IMR-90 (cell line): ENCODE measurements around the gene PLPP4. TPM values are rescaled to one million over a fixed set of nuclear protein-coding genes. Genes with fewer than 3 reads are reported as not detected.

Source experiments
- ATAC-seq: fragments of 200-7000 bp; cut with Tn5 transposase; 2 replicates; pipeline ENCODE4 v1.9.1; 2020; ENCODE audit warnings: low read depth, mild to moderate bottlenecking, moderate library complexity
- BruUV-seq: library from RNA; stranded (reverse); fragments of 400-500 nt; replicated peaks from 2 replicates; lab custom pipeline; 2021; lab: Mats Ljungman, UMichigan
- CTCF ChIA-PET: fragments of 300-600 bp; formaldehyde crosslinking; extraction: SDS; loops from one replicate; lab custom pipeline; 2021; ENCODE audit warnings: antibody characterized with exemption; lab: Yijun Ruan, JAX
- POLR2A ChIA-PET: fragments of 300-600 bp; sonication (Branson Sonifier 250); formaldehyde crosslinking; loops from one replicate; lab custom pipeline; 2022; ENCODE audit warnings: antibody characterized with exemption; ENCODE audit not compliant: unreplicated experiment; lab: Charles Lee
- DNase-seq: peaks from one replicate; pipeline ENCODE4 v3.0.0; 2013
- H2AFZ ChIP-seq: replicated peaks from 2 replicates; pipeline ENCODE3; 2013; ENCODE audit warnings: low read length, mild to moderate bottlenecking; ENCODE audit not compliant: poor library complexity
- H2AK5ac ChIP-seq: 2 replicates; pipeline ENCODE4 v1.6.1; 2013; ENCODE audit warnings: low read depth, low read length, inconsistent platforms
- H2AK9ac ChIP-seq: replicated peaks from 2 replicates; pipeline ENCODE3; 2013; ENCODE audit warnings: mild to moderate bottlenecking, low read depth, low read length, moderate library complexity; ENCODE audit not compliant: poor library complexity
- H2BK120ac ChIP-seq: 2 replicates; pipeline ENCODE4 v1.6.1; 2013; ENCODE audit warnings: low read depth, low read length, inconsistent platforms
- H2BK15ac ChIP-seq: 3 replicates; pipeline ENCODE4 v1.6.1; 2013; ENCODE audit warnings: low read depth, low read length, inconsistent platforms
- H2BK20ac ChIP-seq: 2 replicates; pipeline ENCODE4 v1.6.1; 2013; ENCODE audit warnings: low read depth, mild to moderate bottlenecking, inconsistent platforms, low read length, moderate library complexity
- H2BK5ac ChIP-seq: 2 replicates; pipeline ENCODE4 v1.6.1; 2013; ENCODE audit warnings: mild to moderate bottlenecking, low read depth, low read length, inconsistent platforms; ENCODE audit not compliant: poor library complexity, severe bottlenecking
- H3K14ac ChIP-seq: replicated peaks from 2 replicates; pipeline ENCODE4 v1.6.1; 2013; ENCODE audit warnings: low read depth, low read length, inconsistent platforms
- H3K18ac ChIP-seq: 2 replicates; pipeline ENCODE4 v1.6.1; 2013; ENCODE audit warnings: low read depth, low read length, control low read depth
- H3K23ac ChIP-seq: 2 replicates; pipeline ENCODE4 v1.6.1; 2013; ENCODE audit warnings: low read depth, low read length, inconsistent platforms
- H3K27ac ChIP-seq: 2 replicates; pipeline ENCODE4 v1.5.1; 2013; ENCODE audit warnings: mild to moderate bottlenecking, control low read depth, low read length; ENCODE audit not compliant: insufficient read depth
- H3K27me3 ChIP-seq: 2 replicates; pipeline ENCODE4 v1.6.1; 2013; ENCODE audit warnings: low read length; ENCODE audit not compliant: control insufficient read depth, insufficient read depth
- H3K36me3 ChIP-seq: 2 replicates; pipeline ENCODE4 v1.6.1; 2013; ENCODE audit warnings: low read length, mixed read lengths; ENCODE audit not compliant: control insufficient read depth, insufficient read depth
- H3K4ac ChIP-seq: 2 replicates; pipeline ENCODE4 v1.6.1; 2013; ENCODE audit warnings: low read depth, low read length, inconsistent platforms
- H3K4me1 ChIP-seq: 2 replicates; pipeline ENCODE4 v1.6.1; 2013; ENCODE audit warnings: low read length, mixed read lengths; ENCODE audit not compliant: control insufficient read depth, insufficient read depth
- H3K4me2 ChIP-seq: 2 replicates; pipeline ENCODE4 v1.6.1; 2013; ENCODE audit warnings: low read depth, mild to moderate bottlenecking, control low read depth, low read length, moderate library complexity
- H3K4me3 ChIP-seq: 2 replicates; pipeline ENCODE4 v1.5.1; 2013; ENCODE audit warnings: low read depth, mild to moderate bottlenecking, control low read depth, low read length, moderate library complexity; ENCODE audit not compliant: insufficient read depth
- H3K56ac ChIP-seq: 2 replicates; pipeline ENCODE4 v1.6.1; 2013; ENCODE audit warnings: low read length, inconsistent platforms; ENCODE audit not compliant: insufficient read depth; ENCODE audit errors: extremely low read depth
- H3K79me1 ChIP-seq, 2 experiments: 2 replicates each; pipeline ENCODE4 v1.6.1; 2013; ENCODE audit warnings: low read length in 2 of 2, inconsistent platforms in 1 of 2, low read depth in 1 of 2
- H3K9ac ChIP-seq: 2 replicates; pipeline ENCODE4 v1.6.1; 2013; ENCODE audit warnings: low read depth, low read length, control low read depth
- H3K9me1 ChIP-seq: 2 replicates; pipeline ENCODE4 v1.6.1; 2013; ENCODE audit warnings: low read length, inconsistent platforms; ENCODE audit not compliant: insufficient read depth
- H3K9me3 ChIP-seq: 2 replicates; pipeline ENCODE4 v1.6.1; 2013; ENCODE audit warnings: low read length; ENCODE audit not compliant: control insufficient read depth, insufficient read depth
- H4K20me1 ChIP-seq: 2 replicates; pipeline ENCODE4 v1.6.1; 2013; ENCODE audit warnings: low read length, inconsistent platforms; ENCODE audit not compliant: insufficient read depth
- H4K5ac ChIP-seq: 2 replicates; pipeline ENCODE4 v1.6.1; 2013; ENCODE audit warnings: mild to moderate bottlenecking, low read depth, low read length, control low read depth
- H4K8ac ChIP-seq, 2 experiments: 2 replicates each; pipeline ENCODE4 v1.6.1; 2013; ENCODE audit warnings: low read depth in 2 of 2, low read length in 2 of 2, control low read depth in 1 of 2, inconsistent platforms in 1 of 2
- H4K91ac ChIP-seq: 2 replicates; pipeline ENCODE4 v1.6.1; 2013; ENCODE audit warnings: low read depth, low read length, inconsistent platforms; ENCODE audit not compliant: insufficient read depth
- BHLHE40 ChIP-seq: fragments of 150-350 bp; IDR thresholded peaks from 2 replicates; pipeline ENCODE4 v1.6.1; 2016; ENCODE audit warnings: mild to moderate bottlenecking, low read depth, low read length
- CEBPB ChIP-seq: IDR thresholded peaks from 2 replicates; pipeline ENCODE4 v1.6.1; 2012; ENCODE audit warnings: low read depth, low read length, improper control_type of control experiment
- CHD1 ChIP-seq: IDR thresholded peaks from 2 replicates; pipeline ENCODE4 v1.6.1; 2012; ENCODE audit warnings: low read depth, low read length, improper control_type of control experiment
- FOS ChIP-seq: fragments of 150-350 bp; IDR thresholded peaks from 2 replicates; pipeline ENCODE4 v1.6.1; 2016; ENCODE audit warnings: low read depth, low read length
- MAFK ChIP-seq: IDR thresholded peaks from 2 replicates; pipeline ENCODE4 v1.6.1; 2012; ENCODE audit warnings: low read depth, low read length, improper control_type of control experiment
- MAZ ChIP-seq: IDR thresholded peaks from 2 replicates; pipeline ENCODE4 v1.6.1; 2012; ENCODE audit warnings: low read depth, mild to moderate bottlenecking, low read length, improper control_type of control experiment, moderate library complexity, borderline replicate concordance
- MXI1 ChIP-seq: IDR thresholded peaks from 2 replicates; pipeline ENCODE4 v1.6.1; 2012; ENCODE audit warnings: low read depth, mild to moderate bottlenecking, low read length, moderate library complexity, borderline replicate concordance
- NFE2L2 ChIP-seq: fragments of 150-350 bp; IDR thresholded peaks from 2 replicates; pipeline ENCODE4 v1.6.1; 2016; ENCODE audit warnings: low read depth, mild to moderate bottlenecking, low read length
- POLR2A ChIP-seq: IDR thresholded peaks from 2 replicates; pipeline ENCODE4 v1.6.1; 2012; ENCODE audit warnings: mild to moderate bottlenecking, low read depth, low read length
- RAD21 ChIP-seq: IDR thresholded peaks from 2 replicates; pipeline ENCODE4 v1.6.1; 2012; ENCODE audit warnings: low read length, improper control_type of control experiment
- RCOR1 ChIP-seq: IDR thresholded peaks from 2 replicates; pipeline ENCODE4 v1.6.1; 2012; ENCODE audit warnings: mild to moderate bottlenecking, low read length, improper control_type of control experiment; ENCODE audit not compliant: insufficient replicate concordance
- RFX5 ChIP-seq: IDR thresholded peaks from 2 replicates; pipeline ENCODE4 v1.8.0; 2012; ENCODE audit warnings: low read depth, mild to moderate bottlenecking, low read length, moderate library complexity
- SMC3 ChIP-seq: fragments of 150-350 bp; IDR thresholded peaks from 2 replicates; pipeline ENCODE4 v1.6.1; 2016; ENCODE audit warnings: low read depth, mild to moderate bottlenecking, antibody characterized with exemption, low read length, moderate library complexity
- WGBS, 2 experiments: methylation state at CpG; one replicate each; pipeline versions ENCODE4 v1.1.5 to v1.1.7; 2013; ENCODE audit warnings: missing lambda C conversion rate in 2 of 2; ENCODE audit not compliant: insufficient read length in 1 of 2; ENCODE audit errors: extremely low coverage in 2 of 2; 5-methylcytosine and 5-hydroxymethylcytosine counted together
- dilution Hi-C: fragments of 300-500 bp; cut with HindIII; formaldehyde crosslinking; loops from one replicate; pipeline ENCODE4 v1.14.3; 2018; ENCODE audit warnings: low sequenced_read_pairs; ENCODE audit not compliant: unreplicated experiment
- in situ Hi-C: fragments of 300-500 bp; cut with MboI; formaldehyde crosslinking; loops from 3 replicates; pipeline ENCODE4 v1.14.3; 2019; ENCODE audit warnings: low sequenced_read_pairs, inconsistent platforms, mixed read lengths
- intact Hi-C: fragments of 100-400 bp; cut with micrococcal nuclease; formaldehyde crosslinking; loops from 2 replicates; pipeline ENCODE4 v1.10.0; 2022
- polyA plus RNA-seq, 3 experiments: library from polyadenylated mRNA; depleted of rRNA; stranded (reverse); fragments of >200 nt; gene quantifications; 2 replicates each; pipeline ENCODE4 v1.2.3, GENCODE V29; 2012; ENCODE audit warnings: low replicate concordance in 1 of 3
- total RNA-seq: library from RNA; depleted of rRNA; stranded (reverse); fragments of >200 nt; gene quantifications from 2 replicates; pipeline ENCODE4 v1.2.3, GENCODE V29; 2012
- TF ChIP-seq, protein P1 (sequence below): conservative IDR thresholded peaks from 2 replicates; pipeline ENCODE4 v1.5.1; 2012; ENCODE audit warnings: mild to moderate bottlenecking, low read depth, low read length, improper control_type of control experiment
- TF ChIP-seq, protein P2 (sequence below): fragments of 150-350 bp; IDR thresholded peaks from 2 replicates; pipeline ENCODE4 v1.6.1; 2017; ENCODE audit warnings: mild to moderate bottlenecking, antibody characterized with exemption, low read length, low read depth
- TF ChIP-seq, protein P3 (sequence below): fragments of 150-350 bp; IDR thresholded peaks from 2 replicates; pipeline ENCODE4 v1.6.1; 2016; ENCODE audit warnings: low read depth, mild to moderate bottlenecking, low read length, moderate library complexity, borderline replicate concordance

The PLPP4 gene
- total and polyA plus RNA-seq, 2 of the 4 experiments (the other 2 are of a cell fraction) = 0.18 to 0.60 TPM

DNA sequence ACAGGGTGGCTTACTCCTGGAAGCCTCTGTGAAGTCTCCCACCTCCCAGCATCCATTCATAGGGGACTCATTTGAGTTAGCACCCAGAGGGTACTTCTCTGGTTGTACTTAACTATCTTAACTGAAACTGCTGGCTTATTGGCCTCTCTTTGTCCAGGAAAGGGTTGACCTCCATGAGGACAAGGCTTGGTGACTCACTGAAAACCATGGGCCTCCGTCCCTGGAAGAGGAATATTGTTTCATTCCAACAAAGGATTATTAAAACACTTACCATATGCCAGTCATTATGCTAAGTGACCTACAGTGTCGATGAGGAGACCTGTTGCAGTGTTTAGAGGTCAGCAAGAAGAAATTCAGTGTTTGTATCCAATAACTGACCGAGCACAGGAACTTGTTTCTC is 175.9 kb downstream of the PLPP4 start:
- no peaks in the 10 kb centered on the region for H3K4me1 ChIP-seq
- CTCF ChIA-PET = no interaction called here
- H4K8ac ChIP-seq = no peak overlapping the region
- ATAC-seq (no peak), DNase-seq (no peak)
- no peak overlapping the region for H2AFZ ChIP-seq
- H3K4me3 ChIP-seq = no peak overlapping the region
- in situ Hi-C loops (no loop called here), dilution Hi-C loops (no loop called here), intact Hi-C loops (no loop called here)
- no peaks in the 10 kb centered on the region for H4K20me1 ChIP-seq
- H3K9me1 ChIP-seq = no peaks in the 10 kb centered on the region
- H2BK5ac ChIP-seq = no peak overlapping the region
- no peak overlapping the region for H3K18ac ChIP-seq
- no peak overlapping the region for H2BK20ac ChIP-seq
- H3K23ac ChIP-seq = no peak overlapping the region
- H3K79me1 ChIP-seq = no peaks in the 10 kb centered on the region
- H3K14ac ChIP-seq = no peak overlapping the region
- H3K27ac ChIP-seq = no peak overlapping the region
- WGBS, 2 experiments = no CpG with 5 or more reads among the region's 3 CpGs
- no TSS peak for BruUV-seq
- no peak overlapping the region for H3K56ac ChIP-seq
- H2AK9ac ChIP-seq = no peak overlapping the region
- POLR2A ChIA-PET = no interaction called here
- no peak overlapping the region for H4K5ac ChIP-seq
- H2AK5ac ChIP-seq = no peak overlapping the region
- H3K4ac ChIP-seq = no peak overlapping the region
- TF ChIP-seq NFE2L2 = no peak
- TF ChIP-seq BHLHE40 = no peak
- no peak for TF ChIP-seq CEBPB
- no peak for TF ChIP-seq CHD1
- TF ChIP-seq POLR2A = no peak
- TF ChIP-seq RFX5 = no peak
- TF ChIP-seq, protein P1, sequence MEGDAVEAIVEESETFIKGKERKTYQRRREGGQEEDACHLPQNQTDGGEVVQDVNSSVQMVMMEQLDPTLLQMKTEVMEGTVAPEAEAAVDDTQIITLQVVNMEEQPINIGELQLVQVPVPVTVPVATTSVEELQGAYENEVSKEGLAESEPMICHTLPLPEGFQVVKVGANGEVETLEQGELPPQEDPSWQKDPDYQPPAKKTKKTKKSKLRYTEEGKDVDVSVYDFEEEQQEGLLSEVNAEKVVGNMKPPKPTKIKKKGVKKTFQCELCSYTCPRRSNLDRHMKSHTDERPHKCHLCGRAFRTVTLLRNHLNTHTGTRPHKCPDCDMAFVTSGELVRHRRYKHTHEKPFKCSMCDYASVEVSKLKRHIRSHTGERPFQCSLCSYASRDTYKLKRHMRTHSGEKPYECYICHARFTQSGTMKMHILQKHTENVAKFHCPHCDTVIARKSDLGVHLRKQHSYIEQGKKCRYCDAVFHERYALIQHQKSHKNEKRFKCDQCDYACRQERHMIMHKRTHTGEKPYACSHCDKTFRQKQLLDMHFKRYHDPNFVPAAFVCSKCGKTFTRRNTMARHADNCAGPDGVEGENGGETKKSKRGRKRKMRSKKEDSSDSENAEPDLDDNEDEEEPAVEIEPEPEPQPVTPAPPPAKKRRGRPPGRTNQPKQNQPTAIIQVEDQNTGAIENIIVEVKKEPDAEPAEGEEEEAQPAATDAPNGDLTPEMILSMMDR = no peak
- TF ChIP-seq, protein P2, sequence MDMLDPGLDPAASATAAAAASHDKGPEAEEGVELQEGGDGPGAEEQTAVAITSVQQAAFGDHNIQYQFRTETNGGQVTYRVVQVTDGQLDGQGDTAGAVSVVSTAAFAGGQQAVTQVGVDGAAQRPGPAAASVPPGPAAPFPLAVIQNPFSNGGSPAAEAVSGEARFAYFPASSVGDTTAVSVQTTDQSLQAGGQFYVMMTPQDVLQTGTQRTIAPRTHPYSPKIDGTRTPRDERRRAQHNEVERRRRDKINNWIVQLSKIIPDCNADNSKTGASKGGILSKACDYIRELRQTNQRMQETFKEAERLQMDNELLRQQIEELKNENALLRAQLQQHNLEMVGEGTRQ = no peak
- no peak for TF ChIP-seq FOS
- TF ChIP-seq MAZ = no peak
- TF ChIP-seq SMC3 = no peak
- TF ChIP-seq MAFK = no peak
- no peak for TF ChIP-seq MXI1
- TF ChIP-seq RAD21 = no peak
- TF ChIP-seq, protein P3, sequence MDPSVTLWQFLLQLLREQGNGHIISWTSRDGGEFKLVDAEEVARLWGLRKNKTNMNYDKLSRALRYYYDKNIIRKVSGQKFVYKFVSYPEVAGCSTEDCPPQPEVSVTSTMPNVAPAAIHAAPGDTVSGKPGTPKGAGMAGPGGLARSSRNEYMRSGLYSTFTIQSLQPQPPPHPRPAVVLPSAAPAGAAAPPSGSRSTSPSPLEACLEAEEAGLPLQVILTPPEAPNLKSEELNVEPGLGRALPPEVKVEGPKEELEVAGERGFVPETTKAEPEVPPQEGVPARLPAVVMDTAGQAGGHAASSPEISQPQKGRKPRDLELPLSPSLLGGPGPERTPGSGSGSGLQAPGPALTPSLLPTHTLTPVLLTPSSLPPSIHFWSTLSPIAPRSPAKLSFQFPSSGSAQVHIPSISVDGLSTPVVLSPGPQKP = no peak
- no peak for TF ChIP-seq RCOR1
- H3K9me3 ChIP-seq = peaks cover 12% of the 10 kb centered on the region
- no peak overlapping the region for H2BK15ac ChIP-seq
- H3K9ac ChIP-seq = no peak overlapping the region
- no peak overlapping the region for H4K91ac ChIP-seq
- no peaks in the 10 kb centered on the region for H3K36me3 ChIP-seq
- no peaks in the 10 kb centered on the region for H3K27me3 ChIP-seq
- H2BK120ac ChIP-seq = no peak overlapping the region
- H3K4me2 ChIP-seq = no peak overlapping the region
